GM23338 (cell line): Measurements from ENCODE around the gene ZSCAN18. TPM values are rescaled to one million over a fixed set of nuclear protein-coding genes. Genes with fewer than 3 reads are reported as not detected.

ENCODE experiments used
- EZH2phosphoT487 ChIP-seq: fragments of 200-600 bp; sonication (generic); IDR thresholded peaks from one replicate; pipeline ENCODE4 v1.8.1; 2018; ENCODE audit warnings: antibody characterized with exemption; ENCODE audit not compliant: unreplicated experiment
- JUNB ChIP-seq: IDR thresholded peaks from one replicate; pipeline ENCODE4 v1.6.1; 2016; ENCODE audit warnings: antibody characterized with exemption; ENCODE audit not compliant: unreplicated experiment
- STAT1 ChIP-seq: IDR thresholded peaks from one replicate; pipeline ENCODE4 v1.6.1; 2016; ENCODE audit warnings: antibody characterized with exemption; ENCODE audit not compliant: unreplicated experiment
- ZNF114 ChIP-seq: fragments of 250-450 bp; sonication (Bioruptor Pico); IDR thresholded peaks from 2 replicates; pipeline ENCODE4 v1.5.0; 2020; ENCODE audit warnings: mild to moderate bottlenecking, moderate library complexity
- polyA plus RNA-seq: library from polyadenylated mRNA; unstranded; fragments of >200 nt; fragmentation: Nextera tagmentation; extraction: Ambion mirVana; gene quantifications from 2 replicates; pipeline ENCODE4 v1.2.1, GENCODE V29; 2016
- total RNA-seq: library from RNA; depleted of rRNA; stranded (reverse); fragments of >200 nt; shearing (Covaris generic); gene quantifications from 2 replicates; pipeline ENCODE4 v1.2.3, GENCODE V29; 2014
- TF ChIP-seq, protein P1 (sequence below): IDR thresholded peaks from one replicate; pipeline ENCODE4 v1.6.1; 2018; ENCODE audit warnings: antibody characterized with exemption; ENCODE audit not compliant: unreplicated experiment
- TF ChIP-seq, protein P2 (sequence below): fragments of 250-450 bp; sonication (Bioruptor Pico); IDR thresholded peaks from 2 replicates; pipeline ENCODE4 v1.5.0; 2020; ENCODE audit warnings: mild to moderate bottlenecking, moderate library complexity
- TF ChIP-seq, protein P3 (sequence below): IDR thresholded peaks from 2 replicates; pipeline ENCODE4 v1.6.1; 2016; ENCODE audit warnings: antibody characterized with exemption

ZSCAN18 gene
- total and polyA plus RNA-seq, 2 experiments from 2014 or later, result 25.1 to 75.0 TPM

DNA sequence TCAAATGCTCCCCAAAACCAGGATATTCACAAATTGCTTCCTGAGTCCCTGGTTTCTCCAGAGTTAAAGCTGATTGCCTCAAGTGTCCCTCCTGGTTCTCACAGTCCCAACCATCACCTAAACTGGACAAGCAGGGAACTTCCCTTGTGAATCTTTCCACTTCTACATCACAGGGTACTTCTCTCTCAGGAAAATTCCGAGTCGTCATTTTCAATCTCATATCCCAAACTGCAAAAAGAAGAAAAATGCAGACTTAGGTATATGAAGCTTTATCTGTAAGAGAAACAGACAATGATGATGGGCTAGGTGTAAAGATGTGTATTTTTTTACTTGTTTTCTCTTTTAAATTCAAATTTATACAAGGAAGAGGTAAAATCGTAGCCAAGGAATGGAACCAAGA is 31.3 kb upstream of the ZSCAN18 start (continued):
- TF ChIP-seq, protein P1, sequence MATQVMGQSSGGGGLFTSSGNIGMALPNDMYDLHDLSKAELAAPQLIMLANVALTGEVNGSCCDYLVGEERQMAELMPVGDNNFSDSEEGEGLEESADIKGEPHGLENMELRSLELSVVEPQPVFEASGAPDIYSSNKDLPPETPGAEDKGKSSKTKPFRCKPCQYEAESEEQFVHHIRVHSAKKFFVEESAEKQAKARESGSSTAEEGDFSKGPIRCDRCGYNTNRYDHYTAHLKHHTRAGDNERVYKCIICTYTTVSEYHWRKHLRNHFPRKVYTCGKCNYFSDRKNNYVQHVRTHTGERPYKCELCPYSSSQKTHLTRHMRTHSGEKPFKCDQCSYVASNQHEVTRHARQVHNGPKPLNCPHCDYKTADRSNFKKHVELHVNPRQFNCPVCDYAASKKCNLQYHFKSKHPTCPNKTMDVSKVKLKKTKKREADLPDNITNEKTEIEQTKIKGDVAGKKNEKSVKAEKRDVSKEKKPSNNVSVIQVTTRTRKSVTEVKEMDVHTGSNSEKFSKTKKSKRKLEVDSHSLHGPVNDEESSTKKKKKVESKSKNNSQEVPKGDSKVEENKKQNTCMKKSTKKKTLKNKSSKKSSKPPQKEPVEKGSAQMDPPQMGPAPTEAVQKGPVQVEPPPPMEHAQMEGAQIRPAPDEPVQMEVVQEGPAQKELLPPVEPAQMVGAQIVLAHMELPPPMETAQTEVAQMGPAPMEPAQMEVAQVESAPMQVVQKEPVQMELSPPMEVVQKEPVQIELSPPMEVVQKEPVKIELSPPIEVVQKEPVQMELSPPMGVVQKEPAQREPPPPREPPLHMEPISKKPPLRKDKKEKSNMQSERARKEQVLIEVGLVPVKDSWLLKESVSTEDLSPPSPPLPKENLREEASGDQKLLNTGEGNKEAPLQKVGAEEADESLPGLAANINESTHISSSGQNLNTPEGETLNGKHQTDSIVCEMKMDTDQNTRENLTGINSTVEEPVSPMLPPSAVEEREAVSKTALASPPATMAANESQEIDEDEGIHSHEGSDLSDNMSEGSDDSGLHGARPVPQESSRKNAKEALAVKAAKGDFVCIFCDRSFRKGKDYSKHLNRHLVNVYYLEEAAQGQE, result no peak
- TF ChIP-seq JUNB, result no peak
- TF ChIP-seq, protein P2, sequence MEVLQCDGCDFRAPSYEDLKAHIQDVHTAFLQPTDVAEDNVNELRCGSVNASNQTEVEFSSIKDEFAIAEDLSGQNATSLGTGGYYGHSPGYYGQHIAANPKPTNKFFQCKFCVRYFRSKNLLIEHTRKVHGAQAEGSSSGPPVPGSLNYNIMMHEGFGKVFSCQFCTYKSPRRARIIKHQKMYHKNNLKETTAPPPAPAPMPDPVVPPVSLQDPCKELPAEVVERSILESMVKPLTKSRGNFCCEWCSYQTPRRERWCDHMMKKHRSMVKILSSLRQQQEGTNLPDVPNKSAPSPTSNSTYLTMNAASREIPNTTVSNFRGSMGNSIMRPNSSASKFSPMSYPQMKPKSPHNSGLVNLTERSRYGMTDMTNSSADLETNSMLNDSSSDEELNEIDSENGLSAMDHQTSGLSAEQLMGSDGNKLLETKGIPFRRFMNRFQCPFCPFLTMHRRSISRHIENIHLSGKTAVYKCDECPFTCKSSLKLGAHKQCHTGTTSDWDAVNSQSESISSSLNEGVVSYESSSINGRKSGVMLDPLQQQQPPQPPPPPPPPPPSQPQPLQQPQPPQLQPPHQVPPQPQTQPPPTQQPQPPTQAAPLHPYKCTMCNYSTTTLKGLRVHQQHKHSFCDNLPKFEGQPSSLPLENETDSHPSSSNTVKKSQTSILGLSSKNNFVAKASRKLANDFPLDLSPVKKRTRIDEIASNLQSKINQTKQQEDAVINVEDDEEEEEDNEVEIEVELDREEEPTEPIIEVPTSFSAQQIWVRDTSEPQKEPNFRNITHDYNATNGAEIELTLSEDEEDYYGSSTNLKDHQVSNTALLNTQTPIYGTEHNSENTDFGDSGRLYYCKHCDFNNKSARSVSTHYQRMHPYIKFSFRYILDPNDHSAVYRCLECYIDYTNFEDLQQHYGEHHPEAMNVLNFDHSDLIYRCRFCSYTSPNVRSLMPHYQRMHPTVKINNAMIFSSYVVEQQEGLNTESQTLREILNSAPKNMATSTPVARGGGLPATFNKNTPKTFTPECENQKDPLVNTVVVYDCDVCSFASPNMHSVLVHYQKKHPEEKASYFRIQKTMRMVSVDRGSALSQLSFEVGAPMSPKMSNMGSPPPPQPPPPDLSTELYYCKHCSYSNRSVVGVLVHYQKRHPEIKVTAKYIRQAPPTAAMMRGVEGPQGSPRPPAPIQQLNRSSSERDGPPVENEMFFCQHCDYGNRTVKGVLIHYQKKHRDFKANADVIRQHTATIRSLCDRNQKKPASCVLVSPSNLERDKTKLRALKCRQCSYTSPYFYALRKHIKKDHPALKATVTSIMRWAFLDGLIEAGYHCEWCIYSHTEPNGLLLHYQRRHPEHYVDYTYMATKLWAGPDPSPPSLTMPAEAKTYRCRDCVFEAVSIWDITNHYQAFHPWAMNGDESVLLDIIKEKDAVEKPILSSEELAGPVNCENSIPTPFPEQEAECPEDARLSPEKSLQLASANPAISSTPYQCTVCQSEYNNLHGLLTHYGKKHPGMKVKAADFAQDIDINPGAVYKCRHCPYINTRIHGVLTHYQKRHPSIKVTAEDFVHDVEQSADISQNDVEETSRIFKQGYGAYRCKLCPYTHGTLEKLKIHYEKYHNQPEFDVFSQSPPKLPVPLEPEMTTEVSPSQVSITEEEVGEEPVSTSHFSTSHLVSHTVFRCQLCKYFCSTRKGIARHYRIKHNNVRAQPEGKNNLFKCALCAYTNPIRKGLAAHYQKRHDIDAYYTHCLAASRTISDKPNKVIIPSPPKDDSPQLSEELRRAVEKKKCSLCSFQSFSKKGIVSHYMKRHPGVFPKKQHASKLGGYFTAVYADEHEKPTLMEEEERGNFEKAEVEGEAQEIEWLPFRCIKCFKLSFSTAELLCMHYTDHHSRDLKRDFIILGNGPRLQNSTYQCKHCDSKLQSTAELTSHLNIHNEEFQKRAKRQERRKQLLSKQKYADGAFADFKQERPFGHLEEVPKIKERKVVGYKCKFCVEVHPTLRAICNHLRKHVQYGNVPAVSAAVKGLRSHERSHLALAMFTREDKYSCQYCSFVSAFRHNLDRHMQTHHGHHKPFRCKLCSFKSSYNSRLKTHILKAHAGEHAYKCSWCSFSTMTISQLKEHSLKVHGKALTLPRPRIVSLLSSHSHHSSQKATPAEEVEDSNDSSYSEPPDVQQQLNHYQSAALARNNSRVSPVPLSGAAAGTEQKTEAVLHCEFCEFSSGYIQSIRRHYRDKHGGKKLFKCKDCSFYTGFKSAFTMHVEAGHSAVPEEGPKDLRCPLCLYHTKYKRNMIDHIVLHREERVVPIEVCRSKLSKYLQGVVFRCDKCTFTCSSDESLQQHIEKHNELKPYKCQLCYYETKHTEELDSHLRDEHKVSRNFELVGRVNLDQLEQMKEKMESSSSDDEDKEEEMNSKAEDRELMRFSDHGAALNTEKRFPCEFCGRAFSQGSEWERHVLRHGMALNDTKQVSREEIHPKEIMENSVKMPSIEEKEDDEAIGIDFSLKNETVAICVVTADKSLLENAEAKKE (CRISPR knock-in tag), result no peak
- no peak for TF ChIP-seq STAT1
- TF ChIP-seq ZNF114 (CRISPR knock-in tag), result no peak
- no peak for TF ChIP-seq EZH2phosphoT487
- TF ChIP-seq, protein P3, sequence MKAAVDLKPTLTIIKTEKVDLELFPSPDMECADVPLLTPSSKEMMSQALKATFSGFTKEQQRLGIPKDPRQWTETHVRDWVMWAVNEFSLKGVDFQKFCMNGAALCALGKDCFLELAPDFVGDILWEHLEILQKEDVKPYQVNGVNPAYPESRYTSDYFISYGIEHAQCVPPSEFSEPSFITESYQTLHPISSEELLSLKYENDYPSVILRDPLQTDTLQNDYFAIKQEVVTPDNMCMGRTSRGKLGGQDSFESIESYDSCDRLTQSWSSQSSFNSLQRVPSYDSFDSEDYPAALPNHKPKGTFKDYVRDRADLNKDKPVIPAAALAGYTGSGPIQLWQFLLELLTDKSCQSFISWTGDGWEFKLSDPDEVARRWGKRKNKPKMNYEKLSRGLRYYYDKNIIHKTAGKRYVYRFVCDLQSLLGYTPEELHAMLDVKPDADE, result no peak
